HG03135 (cell line): ENCODE results near the gene RSU1.

Source experiments
- ATAC-seq: cut with Tn5 transposase; IDR thresholded peaks from one replicate; pipeline ENCODE4 v1.9.1; 2021; ENCODE audit warnings: mild to moderate bottlenecking, moderate library complexity; ENCODE audit not compliant: unreplicated experiment

The RSU1 gene

GRCh38 chr10:16822726-16823360, 5.6 kb upstream of the RSU1 start:
- ATAC-seq, result no peak

- no peak for ATAC-seq
These were observed 4.8 kb upstream of the RSU1 start for GRCh38 chr10:16822027-16822426.

- no peak for ATAC-seq
These were observed 3.2 kb upstream of the RSU1 start for GRCh38 chr10:16820421-16820820.

- no peak for ATAC-seq
These were observed 2.8 kb upstream of the RSU1 start for GRCh38 chr10:16820018-16820417.

GRCh38 chr10:16819436-16819835, 2.2 kb upstream of the RSU1 start:
- ATAC-seq, result no peak

- no peak for ATAC-seq
These were observed 1.8 kb upstream of the RSU1 start for GRCh38 chr10:16819026-16819425.

- ATAC-seq, result no peak
These were observed 447 bp downstream of the RSU1 start for GRCh38 chr10:16816830-16817124.

- ATAC-seq, result no peak
These were observed 1.1 kb downstream of the RSU1 start for GRCh38 chr10:16816171-16816570.

- no peak for ATAC-seq
These were observed 3.2 kb downstream of the RSU1 start for GRCh38 chr10:16814012-16814411.

GRCh38 chr10:16812676-16813075, 4.5 kb downstream of the RSU1 start:
- ATAC-seq, result no peak

- no peak for ATAC-seq
These were observed 5.5 kb downstream of the RSU1 start for GRCh38 chr10:16811765-16812164.

GRCh38 chr10:16811292-16811691, 5.9 kb downstream of the RSU1 start:
- ATAC-seq, result no peak

- ATAC-seq, result peak; percentile 85
These were observed 8.0 kb downstream of the RSU1 start for GRCh38 chr10:16809074-16809718.

- no peak for ATAC-seq
These were observed 13.1 kb downstream of the RSU1 start for GRCh38 chr10:16804123-16804522.

- ATAC-seq, result no peak
These were observed 13.8 kb downstream of the RSU1 start for GRCh38 chr10:16803464-16803863.

- peak; percentile 72 for ATAC-seq
These were observed 17.6 kb downstream of the RSU1 start for GRCh38 chr10:16799621-16800020.

GRCh38 chr10:16798571-16798970, 18.7 kb downstream of the RSU1 start:
- ATAC-seq, result no peak

GRCh38 chr10:16795410-16796073, 21.7 kb downstream of the RSU1 start:
- no peak for ATAC-seq

GRCh38 chr10:16794005-16794404, 23.2 kb downstream of the RSU1 start:
- ATAC-seq, result no peak

- no peak for ATAC-seq
These were observed 24.5 kb downstream of the RSU1 start for GRCh38 chr10:16792675-16793074.

- no peak for ATAC-seq
These were observed 27.5 kb downstream of the RSU1 start for GRCh38 chr10:16789765-16790164.

- ATAC-seq, result no peak
These were observed 28.0 kb downstream of the RSU1 start for GRCh38 chr10:16789261-16789660.

GRCh38 chr10:16788778-16789177, 28.4 kb downstream of the RSU1 start:
- no peak for ATAC-seq
